HL-60/S4 (cell line): ENCODE measurements around the gene EDN1.

Experiments used
- in situ Hi-C: fragments of 300-500 bp; cut with MboI; formaldehyde crosslinking; loops from 2 replicates; pipeline ENCODE4 v1.14.3; 2022; ENCODE audit warnings: low sequenced_read_pairs

EDN1 gene

DNA sequence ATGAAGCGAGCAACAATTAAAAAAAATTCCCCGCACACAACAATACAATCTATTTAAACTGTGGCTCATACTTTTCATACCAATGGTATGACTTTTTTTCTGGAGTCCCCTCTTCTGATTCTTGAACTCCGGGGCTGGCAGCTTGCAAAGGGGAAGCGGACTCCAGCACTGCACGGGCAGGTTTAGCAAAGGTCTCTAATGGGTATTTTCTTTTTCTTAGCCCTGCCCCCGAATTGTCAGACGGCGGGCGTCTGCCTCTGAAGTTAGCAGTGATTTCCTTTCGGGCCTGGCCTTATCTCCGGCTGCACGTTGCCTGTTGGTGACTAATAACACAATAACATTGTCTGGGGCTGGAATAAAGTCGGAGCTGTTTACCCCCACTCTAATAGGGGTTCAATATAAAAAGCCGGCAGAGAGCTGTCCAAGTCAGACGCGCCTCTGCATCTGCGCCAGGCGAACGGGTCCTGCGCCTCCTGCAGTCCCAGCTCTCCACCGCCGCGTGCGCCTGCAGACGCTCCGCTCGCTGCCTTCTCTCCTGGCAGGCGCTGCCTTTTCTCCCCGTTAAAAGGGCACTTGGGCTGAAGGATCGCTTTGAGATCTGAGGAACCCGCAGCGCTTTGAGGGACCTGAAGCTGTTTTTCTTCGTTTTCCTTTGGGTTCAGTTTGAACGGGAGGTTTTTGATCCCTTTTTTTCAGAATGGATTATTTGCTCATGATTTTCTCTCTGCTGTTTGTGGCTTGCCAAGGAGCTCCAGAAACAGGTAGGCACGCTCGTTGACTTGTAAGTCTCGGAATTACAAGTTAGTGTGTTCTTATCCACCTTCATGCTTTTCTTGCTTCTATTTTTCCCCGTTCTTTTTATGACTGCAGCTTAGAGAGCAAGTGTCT is at the start of gene EDN1:
Gene EDN1, plus strand, starts transcription at position 429 of the 888 bp plus-strand sequence. Its CDS starts 269 bp downstream, at position 698.
- in situ Hi-C loops, result no loop called here

GRCh38 chr6:12241493-12242175 is 48.5 kb upstream of the EDN1 start:
- in situ Hi-C loops, result no loop called here

- in situ Hi-C loops, result no loop called here
Measured at GRCh38 chr6:12243169-12243568, 47.0 kb upstream of the EDN1 start.

GRCh38 chr6:12245360-12245759 is 44.8 kb upstream of the EDN1 start:
- in situ Hi-C loops, result no loop called here

- in situ Hi-C loops, result no loop called here
Measured at GRCh38 chr6:12245763-12246718, 44.1 kb upstream of the EDN1 start.

DNA sequence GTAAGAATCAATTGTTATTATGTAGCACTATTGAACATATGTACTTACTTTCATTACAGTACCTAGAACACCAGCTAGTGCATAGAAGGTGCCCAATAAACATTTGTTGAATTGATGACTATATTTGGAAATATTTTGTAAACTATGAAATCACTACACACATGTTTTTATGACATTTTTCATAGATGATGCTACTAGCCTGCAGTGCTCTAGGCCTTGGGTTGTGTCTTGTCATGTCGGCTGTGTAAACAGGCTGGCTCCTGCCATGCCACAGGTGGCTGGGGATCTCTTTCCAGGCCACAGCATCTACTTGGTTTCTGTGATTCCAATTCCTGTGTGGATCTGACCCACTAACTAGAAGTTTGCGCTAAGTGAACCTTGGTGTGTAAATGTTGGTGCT is 43.3 kb upstream of the EDN1 start:
- in situ Hi-C loops, result no loop called here

- in situ Hi-C loops, result no loop called here
Measured at GRCh38 chr6:12249541-12250382, 40.4 kb upstream of the EDN1 start.

- in situ Hi-C loops, result no loop called here
Measured at GRCh38 chr6:12250383-12250770, 39.8 kb upstream of the EDN1 start.

DNA sequence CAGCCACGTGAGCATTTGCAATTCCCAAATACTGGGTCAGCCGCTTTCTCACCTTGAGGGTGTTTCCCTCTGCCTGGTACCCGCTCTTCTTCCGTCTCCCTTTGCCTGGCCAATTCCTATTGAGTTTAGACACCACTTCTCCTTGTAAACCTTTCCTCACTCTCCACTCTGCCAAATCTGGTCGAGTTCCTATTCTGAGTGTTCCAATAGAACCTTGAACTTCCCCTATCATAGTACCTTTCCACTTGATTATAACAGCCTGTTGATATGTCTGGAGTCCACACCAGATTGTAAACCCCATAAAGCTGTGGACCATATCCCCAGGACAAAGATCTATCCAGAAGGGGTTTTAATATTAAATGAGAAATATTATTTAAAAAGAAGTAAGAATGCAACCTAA is 36.0 kb upstream of the EDN1 start:
- in situ Hi-C loops, result no loop called here

DNA sequence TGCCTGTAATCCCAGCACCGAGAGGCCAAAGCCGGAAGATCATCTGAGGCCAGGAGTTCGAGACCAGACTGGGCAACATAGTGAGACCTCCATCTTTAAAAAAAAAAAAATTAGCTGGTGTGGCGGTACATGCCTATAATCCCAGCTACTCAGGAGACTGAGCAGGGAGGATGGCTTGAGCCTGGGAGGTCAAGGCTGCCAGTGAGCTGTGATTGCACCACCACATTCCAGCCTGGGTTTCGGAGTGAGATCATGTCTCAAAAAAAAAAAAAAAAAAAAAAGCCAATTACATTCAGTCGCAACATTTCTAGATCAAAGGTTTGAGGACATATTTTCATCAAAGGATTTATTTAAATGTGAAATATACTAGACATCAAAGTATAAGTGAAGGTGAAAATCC is 32.0 kb upstream of the EDN1 start:
- in situ Hi-C loops, result no loop called here

- in situ Hi-C loops, result no loop called here
Measured at GRCh38 chr6:12258591-12259075, 31.5 kb upstream of the EDN1 start.

- in situ Hi-C loops, result no loop called here
Measured at GRCh38 chr6:12260458-12261093, 29.6 kb upstream of the EDN1 start.

GRCh38 chr6:12261502-12261901 is 28.7 kb upstream of the EDN1 start:
- in situ Hi-C loops, result no loop called here

GRCh38 chr6:12262236-12263061 is 27.7 kb upstream of the EDN1 start:
- in situ Hi-C loops, result no loop called here

DNA sequence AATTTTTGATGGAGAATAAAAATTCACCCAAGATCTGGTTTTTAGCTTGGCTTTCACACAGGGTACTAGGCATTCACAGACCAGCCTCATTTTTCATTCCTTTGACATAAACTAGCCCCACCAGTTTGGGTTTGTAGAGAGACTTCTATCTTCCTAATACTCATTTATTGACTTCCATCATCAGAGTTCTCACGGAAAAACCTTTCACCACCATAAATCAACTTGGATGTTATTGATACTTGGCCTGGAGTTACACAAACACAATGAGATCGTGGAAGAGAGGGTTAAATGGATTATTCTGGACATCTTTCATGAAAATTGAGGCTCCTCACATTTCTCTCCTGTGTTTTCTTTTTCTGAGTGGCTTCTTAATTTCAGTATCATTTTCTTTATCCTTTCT is 26.8 kb upstream of the EDN1 start:
- in situ Hi-C loops, result no loop called here

DNA sequence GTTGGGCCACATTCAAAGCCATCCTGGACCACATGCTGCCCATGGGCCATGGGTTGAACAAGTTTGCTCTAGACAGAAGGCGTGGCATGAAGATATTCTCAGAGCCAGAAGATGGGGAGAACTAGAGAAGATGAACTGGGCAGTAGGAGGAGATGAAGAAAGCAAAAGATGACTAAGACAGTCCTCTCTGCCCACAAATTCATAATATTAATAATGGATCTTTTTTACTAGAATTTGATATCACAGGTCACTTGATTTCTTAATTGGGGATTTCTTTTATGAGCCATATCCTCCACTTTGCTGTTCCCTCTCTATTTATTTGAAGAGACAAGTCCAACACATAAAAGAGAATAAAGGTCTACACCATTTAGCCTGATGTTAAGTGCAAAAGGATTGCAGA is 25.5 kb upstream of the EDN1 start:
- in situ Hi-C loops, result no loop called here

DNA sequence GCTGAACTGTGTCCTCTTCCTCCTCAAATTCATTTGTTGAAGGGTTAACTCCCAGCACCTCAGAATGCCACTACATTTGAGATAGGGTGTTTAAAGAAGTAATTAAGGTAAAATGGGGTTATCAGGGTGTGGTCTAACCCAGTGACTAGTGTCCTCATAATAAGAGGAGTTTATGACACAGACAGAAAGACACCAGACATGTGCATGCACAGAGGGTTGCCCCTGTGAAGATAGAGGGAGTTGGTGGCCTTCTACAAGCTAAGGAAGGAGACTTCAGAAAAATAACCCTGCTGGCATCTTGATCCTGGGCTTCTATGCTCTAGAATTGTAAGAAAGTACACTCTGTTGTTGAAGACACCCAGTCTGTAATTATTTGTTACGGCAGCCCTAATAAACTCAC is 24.9 kb upstream of the EDN1 start:
- in situ Hi-C loops, result no loop called here

DNA sequence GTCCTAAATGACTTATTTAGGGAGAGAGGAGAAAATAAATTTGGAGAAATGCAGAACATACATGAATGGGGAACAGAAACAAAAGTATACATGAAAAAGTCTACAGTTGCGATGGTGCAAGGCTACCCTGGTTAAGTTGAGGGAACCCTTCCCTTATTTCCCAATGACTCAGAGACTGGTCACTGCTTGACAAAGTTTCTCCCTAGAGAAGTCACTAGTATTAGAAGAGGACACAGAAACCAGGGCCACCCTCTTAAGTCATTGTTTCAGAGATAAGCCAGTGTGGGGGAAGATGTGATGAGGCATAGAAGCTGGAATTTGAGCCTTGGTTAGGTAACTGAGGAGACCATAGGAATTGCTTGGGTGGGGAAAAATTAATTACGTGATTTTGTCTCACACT is 24.4 kb upstream of the EDN1 start:
- in situ Hi-C loops, result no loop called here

DNA sequence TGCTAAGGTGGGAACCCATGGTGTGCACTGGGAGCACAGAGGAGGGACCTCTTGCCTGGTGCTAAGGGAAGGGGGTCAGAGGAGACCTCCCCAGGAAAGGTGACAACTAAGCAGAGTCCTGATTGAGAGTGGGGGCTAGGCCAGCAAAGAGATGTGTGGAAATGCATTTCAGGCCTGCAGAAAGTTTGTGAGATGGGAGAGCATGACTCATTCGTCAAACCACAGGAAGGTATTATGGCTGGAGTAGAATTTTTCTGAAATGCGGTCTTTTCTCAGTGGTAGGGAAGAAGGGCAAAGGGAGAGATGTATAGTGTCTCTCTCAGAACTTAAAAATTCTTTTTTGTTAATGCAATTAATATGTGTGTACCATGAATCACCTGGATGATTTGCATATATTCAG is 23.6 kb upstream of the EDN1 start:
- in situ Hi-C loops, result no loop called here
